Measurements from ENCODE around the gene AKR7A2. TPM values are rescaled to one million over a fixed set of nuclear protein-coding genes. Genes with fewer than 3 reads are reported as not detected.
"Not testable (repeated sequence)": the region's sequence is repeated elsewhere in the genome, so short reads cannot be mapped to it uniquely, and the experiment has no call there.

Gene AKR7A2
- total RNA-seq, 1 donor from 2014 or later, result 34.1 TPM

DNA sequence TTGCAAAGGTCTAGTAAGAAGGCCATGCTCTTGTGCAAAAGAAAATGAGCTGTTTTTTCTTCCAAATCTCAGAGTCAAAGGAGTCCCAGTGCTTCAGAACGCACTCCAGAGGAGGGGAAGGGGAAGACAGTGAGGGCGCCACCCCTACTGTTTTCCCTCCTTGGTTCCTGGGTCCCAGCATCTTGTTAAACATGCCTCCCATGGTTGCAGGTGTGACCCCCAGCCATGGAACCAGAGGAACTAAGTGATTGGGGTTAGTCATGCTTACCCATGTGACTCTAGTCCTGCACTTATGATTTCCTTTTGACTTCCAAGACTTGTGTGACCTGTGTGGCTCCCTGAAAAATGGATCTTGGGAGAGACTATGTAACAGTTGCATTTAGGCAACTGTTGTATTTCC is 17.3 kb downstream of the AKR7A2 start:
- Mint-ChIP-seq H3K4me3 (ENCODE audit: unreplicated experiment) (no peak overlapping the region), H3K27ac (ENCODE audit: unreplicated experiment) (no peak overlapping the region), H3K36me3 (ENCODE audit: low read depth, unreplicated experiment) (peaks cover 17% of the 10 kb centered on the region), H3K9me3 (ENCODE audit: unreplicated experiment) (peaks cover 13% of the 10 kb centered on the region), H3K4me1 (ENCODE audit: unreplicated experiment) (no peaks in the 10 kb centered on the region), H3K27me3 (ENCODE audit: unreplicated experiment) (peaks cover 4% of the 10 kb centered on the region)
- DNase-seq (ENCODE audit: low spot score), result no peak
- TF ChIP-seq, protein P1, sequence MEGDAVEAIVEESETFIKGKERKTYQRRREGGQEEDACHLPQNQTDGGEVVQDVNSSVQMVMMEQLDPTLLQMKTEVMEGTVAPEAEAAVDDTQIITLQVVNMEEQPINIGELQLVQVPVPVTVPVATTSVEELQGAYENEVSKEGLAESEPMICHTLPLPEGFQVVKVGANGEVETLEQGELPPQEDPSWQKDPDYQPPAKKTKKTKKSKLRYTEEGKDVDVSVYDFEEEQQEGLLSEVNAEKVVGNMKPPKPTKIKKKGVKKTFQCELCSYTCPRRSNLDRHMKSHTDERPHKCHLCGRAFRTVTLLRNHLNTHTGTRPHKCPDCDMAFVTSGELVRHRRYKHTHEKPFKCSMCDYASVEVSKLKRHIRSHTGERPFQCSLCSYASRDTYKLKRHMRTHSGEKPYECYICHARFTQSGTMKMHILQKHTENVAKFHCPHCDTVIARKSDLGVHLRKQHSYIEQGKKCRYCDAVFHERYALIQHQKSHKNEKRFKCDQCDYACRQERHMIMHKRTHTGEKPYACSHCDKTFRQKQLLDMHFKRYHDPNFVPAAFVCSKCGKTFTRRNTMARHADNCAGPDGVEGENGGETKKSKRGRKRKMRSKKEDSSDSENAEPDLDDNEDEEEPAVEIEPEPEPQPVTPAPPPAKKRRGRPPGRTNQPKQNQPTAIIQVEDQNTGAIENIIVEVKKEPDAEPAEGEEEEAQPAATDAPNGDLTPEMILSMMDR (IDR thresholded peaks at IDR 0.05; ENCODE audit: unreplicated experiment), result no peak

GRCh38 chr1:19289244-19289643 is 22.7 kb downstream of the AKR7A2 start:
- no peak for DNase-seq (ENCODE audit: low spot score)
- no peaks in the 10 kb centered on the region for H3K4me1 Mint-ChIP-seq (ENCODE audit: unreplicated experiment)
- H3K36me3 Mint-ChIP-seq (ENCODE audit: low read depth, unreplicated experiment), result peaks cover 2% of the 10 kb centered on the region
- TF ChIP-seq, protein P1 (IDR thresholded peaks at IDR 0.05; ENCODE audit: unreplicated experiment), result no peak
- H3K27ac Mint-ChIP-seq (ENCODE audit: unreplicated experiment), result no peak overlapping the region
- no peak overlapping the region for H3K4me3 Mint-ChIP-seq (ENCODE audit: unreplicated experiment)
- H3K27me3 Mint-ChIP-seq (ENCODE audit: unreplicated experiment), result peaks cover 14% of the 10 kb centered on the region
- H3K9me3 Mint-ChIP-seq (ENCODE audit: unreplicated experiment), result peaks cover 2% of the 10 kb centered on the region

- not testable (repeated sequence) for DNase-seq (ENCODE audit: low spot score); H3K27ac Mint-ChIP-seq (ENCODE audit: unreplicated experiment); H3K4me1 Mint-ChIP-seq (ENCODE audit: unreplicated experiment); H3K36me3 Mint-ChIP-seq (ENCODE audit: low read depth, unreplicated experiment); H3K4me3 Mint-ChIP-seq (ENCODE audit: unreplicated experiment); H3K9me3 Mint-ChIP-seq (ENCODE audit: unreplicated experiment)
- H3K27me3 Mint-ChIP-seq (ENCODE audit: unreplicated experiment), result peaks cover 14% of the 10 kb centered on the region
Observed at GRCh38 chr1:19288324-19289241, 23.4 kb downstream of the AKR7A2 start, which contains the start of gene AKR7A3. TSS of gene AKR7A3 (minus strand) at chr1:19288770. CDS start at chr1:19288709, 61 bp downstream.

- no peaks in the 10 kb centered on the region for H3K4me1 Mint-ChIP-seq (ENCODE audit: unreplicated experiment)
- no peak overlapping the region for H3K4me3 Mint-ChIP-seq (ENCODE audit: unreplicated experiment)
- H3K27me3 Mint-ChIP-seq (ENCODE audit: unreplicated experiment), result peaks cover 14% of the 10 kb centered on the region
- no peak overlapping the region for H3K27ac Mint-ChIP-seq (ENCODE audit: unreplicated experiment)
- TF ChIP-seq, protein P1 (IDR thresholded peaks at IDR 0.05; ENCODE audit: unreplicated experiment), result no peak
- H3K9me3 Mint-ChIP-seq (ENCODE audit: unreplicated experiment), result no peaks in the 10 kb centered on the region
- DNase-seq (ENCODE audit: low spot score), result no peak
- no peaks in the 10 kb centered on the region for H3K36me3 Mint-ChIP-seq (ENCODE audit: low read depth, unreplicated experiment)
Observed at GRCh38 chr1:19287436-19288185, 24.3 kb downstream of the AKR7A2 start.

DNA sequence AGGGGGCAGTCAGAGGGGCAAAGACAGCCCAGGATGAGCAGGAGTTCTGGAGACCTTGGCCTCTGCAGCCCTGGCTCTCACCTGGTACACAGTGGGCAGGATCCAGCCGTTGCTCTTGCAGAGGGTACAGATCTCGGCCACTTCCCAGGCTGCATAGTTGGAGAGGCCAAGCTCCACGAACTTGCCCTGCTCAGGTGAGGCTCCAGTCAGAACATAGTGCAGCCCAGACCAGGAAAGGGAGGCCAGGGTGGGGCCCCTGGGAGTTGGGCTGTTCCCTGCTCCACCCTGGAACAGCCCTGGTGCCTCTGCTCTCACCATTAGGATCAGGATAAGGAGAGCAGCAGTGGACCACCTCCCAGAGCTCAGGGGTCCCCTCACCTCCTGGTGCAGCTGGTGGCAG is 26.1 kb downstream of the AKR7A2 start:
- not testable (repeated sequence) for DNase-seq (ENCODE audit: low spot score); H3K9me3 Mint-ChIP-seq (ENCODE audit: unreplicated experiment); H3K4me3 Mint-ChIP-seq (ENCODE audit: unreplicated experiment)

DNA sequence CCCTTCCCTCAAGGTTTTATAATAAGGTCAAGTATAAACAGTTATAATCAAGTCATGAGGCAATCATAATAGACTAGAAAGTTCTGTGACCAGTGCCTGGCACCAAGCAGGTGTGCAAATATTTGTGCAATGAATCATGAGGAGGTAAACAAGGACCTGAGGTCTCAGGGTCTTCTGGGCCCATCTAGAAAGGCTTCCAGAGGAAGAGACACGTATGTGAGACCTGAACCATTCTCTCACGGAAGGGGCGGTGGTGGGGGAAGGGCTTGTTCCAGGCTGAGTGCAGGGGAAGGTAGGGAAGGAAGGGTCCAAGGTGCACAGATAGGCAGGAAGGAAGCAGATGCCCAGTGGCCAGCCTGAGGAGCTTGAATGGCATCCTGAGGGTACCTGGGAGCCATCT is 26.6 kb downstream of the AKR7A2 start:
- not testable (repeated sequence) for H3K4me1 Mint-ChIP-seq (ENCODE audit: unreplicated experiment); H3K9me3 Mint-ChIP-seq (ENCODE audit: unreplicated experiment); DNase-seq (ENCODE audit: low spot score); H3K27ac Mint-ChIP-seq (ENCODE audit: unreplicated experiment); H3K36me3 Mint-ChIP-seq (ENCODE audit: low read depth, unreplicated experiment); H3K4me3 Mint-ChIP-seq (ENCODE audit: unreplicated experiment)
- H3K27me3 Mint-ChIP-seq (ENCODE audit: unreplicated experiment), result peaks cover 16% of the 10 kb centered on the region

More for the DNA sequence above, 26.1 kb downstream of the AKR7A2 start:
- H3K4me1 Mint-ChIP-seq (ENCODE audit: unreplicated experiment); H3K36me3 Mint-ChIP-seq (ENCODE audit: low read depth, unreplicated experiment); H3K27ac Mint-ChIP-seq (ENCODE audit: unreplicated experiment): not testable (repeated sequence)
- H3K27me3 Mint-ChIP-seq (ENCODE audit: unreplicated experiment), result peaks cover 15% of the 10 kb centered on the region

Measured in endothelial cell (in vitro differentiated cells).